Measurements from ENCODE around the gene TCERG1L. TPM values are rescaled to one million over a fixed set of nuclear protein-coding genes. Genes with fewer than 3 reads are reported as not detected.

Gene TCERG1L
- total and polyA plus RNA-seq, 2 experiments from 2014 or later: 0.47 to 0.73 TPM

GRCh38 chr10:131167036-131167860 is 144.3 kb downstream of the TCERG1L start:
- H3K79me2 ChIP-seq: no peaks in the 10 kb centered on the region
- no peaks in the 10 kb centered on the region for H3K36me3 ChIP-seq (replicated peaks; ENCODE audit: insufficient read depth, low read depth)
- no peak overlapping the region for H3K27ac ChIP-seq
- no peak for TF ChIP-seq EZH2phosphoT487 (IDR thresholded peaks at IDR 0.05; ENCODE audit: low read depth, severe bottlenecking, unreplicated experiment)
- no peak for TF ChIP-seq CTCF (IDR thresholded peaks at IDR 0.05; ENCODE audit: poor library complexity)
- no peak for TF ChIP-seq EZH2 (IDR thresholded peaks at IDR 0.05; ENCODE audit: borderline replicate concordance)
- 83% methylated on average over 13 of the region's 13 CpGs for WGBS (ENCODE audit: low lambda C conversion rate, missing lambda C conversion rate)
- no peaks in the 10 kb centered on the region for H3K9me3 ChIP-seq (ENCODE audit: low read depth)
- H2AFZ ChIP-seq: no peak overlapping the region
- no peaks in the 10 kb centered on the region for H3K27me3 ChIP-seq
- no peaks in the 10 kb centered on the region for H3K9me2 ChIP-seq (replicated peaks; ENCODE audit: insufficient read depth)
- no peak for DNase-seq (ENCODE audit: low spot score)
- H4K20me1 ChIP-seq (ENCODE audit: insufficient read depth, poor library complexity, severe bottlenecking): no peaks in the 10 kb centered on the region
- H3K4me3 ChIP-seq: no peak overlapping the region
- no peaks in the 10 kb centered on the region for H3K4me1 ChIP-seq (ENCODE audit: insufficient read depth)
- H3K4me2 ChIP-seq: no peak overlapping the region

- H3K4me1 ChIP-seq (ENCODE audit: insufficient read depth): no peaks in the 10 kb centered on the region
- DNase-seq (ENCODE audit: low spot score): no peak
Measured at GRCh38 chr10:131166486-131166885, 145.0 kb downstream of the TCERG1L start.

GRCh38 chr10:131165092-131165491 is 146.4 kb downstream of the TCERG1L start:
- Histone ChIP-seq H3K4me2 (no peak overlapping the region), H3K27ac (no peak overlapping the region), H3K36me3 (replicated peaks; ENCODE audit: insufficient read depth, low read depth) (no peaks in the 10 kb centered on the region), H3K9me2 (replicated peaks; ENCODE audit: insufficient read depth) (no peaks in the 10 kb centered on the region), H2AFZ (no peak overlapping the region), H3K79me2 (no peaks in the 10 kb centered on the region), H3K9me3 (ENCODE audit: low read depth) (no peaks in the 10 kb centered on the region), H3K4me1 (ENCODE audit: insufficient read depth) (no peaks in the 10 kb centered on the region), H3K4me3 (no peak overlapping the region), H4K20me1 (ENCODE audit: insufficient read depth, poor library complexity, severe bottlenecking) (no peaks in the 10 kb centered on the region), H3K27me3 (no peaks in the 10 kb centered on the region)
- no peak for TF ChIP-seq CTCF (IDR thresholded peaks at IDR 0.05; ENCODE audit: poor library complexity)
- no peak for TF ChIP-seq EZH2phosphoT487 (IDR thresholded peaks at IDR 0.05; ENCODE audit: low read depth, severe bottlenecking, unreplicated experiment)
- TF ChIP-seq EZH2 (IDR thresholded peaks at IDR 0.05; ENCODE audit: borderline replicate concordance): no peak
- no peak for DNase-seq (ENCODE audit: low spot score)
- WGBS (ENCODE audit: low lambda C conversion rate, missing lambda C conversion rate): 87% methylated on average over 7 of the region's 7 CpGs

More at GRCh38 chr10:131166486-131166885, 145.0 kb downstream of the TCERG1L start:
- no peak overlapping the region for H3K27ac ChIP-seq
- H3K9me3 ChIP-seq (ENCODE audit: low read depth): no peaks in the 10 kb centered on the region
- no peaks in the 10 kb centered on the region for H3K27me3 ChIP-seq
- no peak overlapping the region for H2AFZ ChIP-seq
- H4K20me1 ChIP-seq (ENCODE audit: insufficient read depth, poor library complexity, severe bottlenecking): no peaks in the 10 kb centered on the region
- no peak overlapping the region for H3K4me2 ChIP-seq
- no peaks in the 10 kb centered on the region for H3K79me2 ChIP-seq
- H3K36me3 ChIP-seq (replicated peaks; ENCODE audit: insufficient read depth, low read depth): no peaks in the 10 kb centered on the region
- no peak for TF ChIP-seq EZH2phosphoT487 (IDR thresholded peaks at IDR 0.05; ENCODE audit: low read depth, severe bottlenecking, unreplicated experiment)
- no peak for TF ChIP-seq EZH2 (IDR thresholded peaks at IDR 0.05; ENCODE audit: borderline replicate concordance)
- TF ChIP-seq CTCF (IDR thresholded peaks at IDR 0.05; ENCODE audit: poor library complexity): no peak
- no peaks in the 10 kb centered on the region for H3K9me2 ChIP-seq (replicated peaks; ENCODE audit: insufficient read depth)
- 94% methylated on average over 9 of the region's 9 CpGs for WGBS (ENCODE audit: low lambda C conversion rate, missing lambda C conversion rate)
- H3K4me3 ChIP-seq: no peak overlapping the region
